ENCODE data around the gene FGF14.

DNA sequence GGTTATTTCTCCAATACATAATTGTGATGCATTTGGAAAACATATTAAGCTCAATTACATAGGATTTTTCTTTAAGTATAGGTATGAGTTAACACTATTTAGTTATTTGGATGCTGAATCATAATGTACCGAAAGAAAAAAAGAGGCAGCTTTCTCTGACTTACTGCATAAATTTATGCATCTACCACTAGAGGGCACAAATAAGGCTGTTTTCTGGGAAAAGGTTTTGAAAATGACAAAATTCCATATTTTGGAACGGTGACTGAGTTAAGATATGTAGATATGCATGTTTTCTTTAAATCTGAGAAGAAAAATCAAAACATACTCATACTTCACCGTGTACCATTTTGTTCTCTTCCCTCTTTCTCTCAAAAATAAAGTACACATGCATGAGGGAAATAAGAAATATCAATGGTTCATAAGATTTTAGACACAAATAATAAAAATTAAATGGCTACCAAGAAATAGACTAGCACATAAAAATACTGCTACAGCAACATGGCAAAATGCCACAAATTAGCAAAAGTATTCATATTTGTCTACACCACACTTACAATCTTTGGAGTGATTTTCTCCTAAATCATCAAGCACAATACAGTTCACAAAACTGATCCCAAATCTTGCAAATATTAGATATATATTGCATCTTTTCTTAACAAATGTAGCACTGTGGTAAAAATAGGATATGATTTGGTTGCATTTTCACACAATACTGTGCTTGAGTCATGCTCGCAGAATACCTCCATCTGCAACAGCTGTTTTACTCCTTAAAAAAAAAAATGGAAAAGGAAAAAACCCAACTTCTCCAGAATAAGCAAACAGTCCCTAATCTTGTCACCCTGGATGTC is 260.0 kb downstream of the FGF14 start:
- TF ChIP-seq, protein P1, sequence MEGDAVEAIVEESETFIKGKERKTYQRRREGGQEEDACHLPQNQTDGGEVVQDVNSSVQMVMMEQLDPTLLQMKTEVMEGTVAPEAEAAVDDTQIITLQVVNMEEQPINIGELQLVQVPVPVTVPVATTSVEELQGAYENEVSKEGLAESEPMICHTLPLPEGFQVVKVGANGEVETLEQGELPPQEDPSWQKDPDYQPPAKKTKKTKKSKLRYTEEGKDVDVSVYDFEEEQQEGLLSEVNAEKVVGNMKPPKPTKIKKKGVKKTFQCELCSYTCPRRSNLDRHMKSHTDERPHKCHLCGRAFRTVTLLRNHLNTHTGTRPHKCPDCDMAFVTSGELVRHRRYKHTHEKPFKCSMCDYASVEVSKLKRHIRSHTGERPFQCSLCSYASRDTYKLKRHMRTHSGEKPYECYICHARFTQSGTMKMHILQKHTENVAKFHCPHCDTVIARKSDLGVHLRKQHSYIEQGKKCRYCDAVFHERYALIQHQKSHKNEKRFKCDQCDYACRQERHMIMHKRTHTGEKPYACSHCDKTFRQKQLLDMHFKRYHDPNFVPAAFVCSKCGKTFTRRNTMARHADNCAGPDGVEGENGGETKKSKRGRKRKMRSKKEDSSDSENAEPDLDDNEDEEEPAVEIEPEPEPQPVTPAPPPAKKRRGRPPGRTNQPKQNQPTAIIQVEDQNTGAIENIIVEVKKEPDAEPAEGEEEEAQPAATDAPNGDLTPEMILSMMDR (IDR thresholded peaks at IDR 0.05; ENCODE audit: insufficient read depth, low read depth, low read length) = peak; percentile 80
- no peak for TF ChIP-seq EZH2 (IDR thresholded peaks at IDR 0.05; ENCODE audit: insufficient read depth, low read length)

All from astrocyte (in vitro differentiated cells and primary cell).